ENCODE results near the gene ODC1.

ODC1 gene

GRCh38 chr2:10400568-10400977, 47.6 kb downstream of the ODC1 start:
- peak in 1 of 2 experiments; percentile 55 for DNase-seq (ENCODE audit: low read depth in 2 of 2)

- DNase-seq (ENCODE audit: low read depth in 2 of 2) = no peak
These were observed 48.1 kb downstream of the ODC1 start for GRCh38 chr2:10400002-10400401.

- no peak for DNase-seq (ENCODE audit: low read depth in 2 of 2)
These were observed 48.8 kb downstream of the ODC1 start for GRCh38 chr2:10399358-10399757.

GRCh38 chr2:10398496-10398895, 49.6 kb downstream of the ODC1 start:
- no peak for DNase-seq (ENCODE audit: low read depth in 2 of 2)

- no peak for DNase-seq (ENCODE audit: low read depth in 2 of 2)
These were observed 50.2 kb downstream of the ODC1 start for GRCh38 chr2:10397878-10398277.

GRCh38 chr2:10397297-10397875, 50.7 kb downstream of the ODC1 start:
- no peak for DNase-seq (ENCODE audit: low read depth in 2 of 2)

- no peak for DNase-seq (ENCODE audit: low read depth in 2 of 2)
These were observed 51.7 kb downstream of the ODC1 start for GRCh38 chr2:10396464-10396863.

- no peak for DNase-seq (ENCODE audit: low read depth in 2 of 2)
These were observed 52.2 kb downstream of the ODC1 start for GRCh38 chr2:10395893-10396292.

- no peak for DNase-seq (ENCODE audit: low read depth in 2 of 2)
These were observed 54.5 kb downstream of the ODC1 start for GRCh38 chr2:10393640-10393982.

- DNase-seq (ENCODE audit: low read depth in 2 of 2) = no peak
These were observed 55.0 kb downstream of the ODC1 start for GRCh38 chr2:10392951-10393639.

GRCh38 chr2:10392548-10392947, 55.6 kb downstream of the ODC1 start:
- DNase-seq (ENCODE audit: low read depth in 2 of 2) = no peak

GRCh38 chr2:10392100-10392499, 56.0 kb downstream of the ODC1 start:
- DNase-seq (ENCODE audit: low read depth in 2 of 2) = no peak

- DNase-seq (ENCODE audit: low read depth in 2 of 2) = no peak
These were observed 57.7 kb downstream of the ODC1 start for GRCh38 chr2:10390369-10390801.
